ENCODE measurements around the gene MYO5C.

Gene MYO5C

GRCh38 chr15:52161406-52161966, 134.1 kb downstream of the MYO5C start:
- Histone ChIP-seq H3K27me3 (ENCODE audit: control insufficient read depth, insufficient read depth, low read length) (no peaks in the 10 kb centered on the region), H3K4me3 (ENCODE audit: low read length) (no peak overlapping the region), H3K9me3 (ENCODE audit: control insufficient read depth, insufficient read depth, low read length) (no peaks in the 10 kb centered on the region), H3K36me3 (ENCODE audit: control insufficient read depth, insufficient read depth, low read length) (no peaks in the 10 kb centered on the region), H3K4me1 (ENCODE audit: control insufficient read depth, insufficient read depth, low read length) (no peaks in the 10 kb centered on the region; the same call in 1 of the 2 replicates), H3K27ac (ENCODE audit: low read length) (no peak overlapping the region)
- WGBS (ENCODE audit: insufficient coverage, insufficient read length) = no CpG with 5 or more reads among the region's 13 CpGs
- DNase-seq (ENCODE audit: low read depth, low spot score) = no peak

GRCh38 chr15:52159645-52160044, 136.0 kb downstream of the MYO5C start:
- Histone ChIP-seq H3K9me3 (ENCODE audit: control insufficient read depth, insufficient read depth, low read length) (no peaks in the 10 kb centered on the region), H3K27ac (ENCODE audit: low read length) (no peak overlapping the region), H3K36me3 (ENCODE audit: control insufficient read depth, insufficient read depth, low read length) (no peaks in the 10 kb centered on the region), H3K27me3 (ENCODE audit: control insufficient read depth, insufficient read depth, low read length) (no peaks in the 10 kb centered on the region), H3K4me3 (ENCODE audit: low read length) (no peak overlapping the region), H3K4me1 (ENCODE audit: control insufficient read depth, insufficient read depth, low read length) (no peaks in the 10 kb centered on the region; the same call in 1 of the 2 replicates)
- WGBS (ENCODE audit: insufficient coverage, insufficient read length) = no CpG with 5 or more reads among the region's 3 CpGs
- DNase-seq (ENCODE audit: low read depth, low spot score) = no peak

DNA sequence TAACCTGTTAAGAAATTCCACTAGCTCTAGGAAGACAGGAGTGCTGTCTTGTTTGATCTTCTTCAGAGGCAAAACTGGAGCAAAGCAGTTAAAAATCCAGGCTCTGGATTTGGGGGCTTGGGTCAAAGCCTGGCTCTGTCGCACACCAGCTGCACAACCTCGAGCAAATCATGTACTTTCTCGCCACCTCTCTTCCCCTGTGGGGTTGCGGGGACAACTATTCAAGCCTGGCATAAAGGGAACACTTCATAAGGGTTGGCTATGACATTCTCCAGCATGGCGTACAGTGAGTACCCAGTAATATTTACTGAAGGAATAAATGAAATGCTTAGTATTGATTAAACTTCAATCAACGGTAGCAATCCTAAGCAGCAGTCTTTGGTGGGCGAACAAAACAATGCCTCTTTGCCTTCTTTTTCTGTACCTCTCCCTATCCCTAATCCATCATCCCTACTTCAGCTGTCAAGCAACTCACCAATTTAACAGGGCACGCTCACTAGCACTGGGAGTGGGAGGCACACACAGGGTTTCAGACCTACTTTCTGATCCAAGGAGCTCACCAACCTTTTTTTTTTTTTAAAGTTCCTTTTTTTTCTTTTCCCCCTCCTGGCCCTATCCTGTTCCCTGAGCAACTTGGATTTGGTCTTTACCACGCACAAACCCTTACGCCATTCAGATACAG, 137.4 kb downstream of the MYO5C start:
- H3K36me3 ChIP-seq (ENCODE audit: control insufficient read depth, insufficient read depth, low read length) = no peaks in the 10 kb centered on the region

DNA sequence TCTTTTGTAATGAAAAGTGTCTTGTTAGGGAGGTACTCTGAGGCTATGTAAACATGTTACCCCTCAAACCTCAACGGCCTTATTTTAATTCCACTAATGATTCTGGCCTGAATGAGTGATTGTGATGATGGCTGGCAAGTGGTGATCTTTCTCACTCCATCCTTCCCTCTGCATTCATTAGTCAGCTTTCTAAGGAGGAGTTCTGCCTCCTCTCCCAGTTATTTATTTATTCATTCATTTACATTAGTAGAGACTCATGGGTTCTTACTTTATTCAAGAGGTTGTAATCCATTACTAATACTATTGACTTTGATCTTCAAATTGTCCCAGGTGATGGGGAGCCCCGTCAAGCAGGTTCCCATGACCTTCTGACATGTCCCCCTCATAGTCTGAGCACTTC, 139.7 kb downstream of the MYO5C start:
- no CpG with 5 or more reads among the region's 2 CpGs for WGBS (ENCODE audit: insufficient coverage, insufficient read length)
- DNase-seq (ENCODE audit: low read depth, low spot score) = no peak
- Histone ChIP-seq H3K36me3 (ENCODE audit: control insufficient read depth, insufficient read depth, low read length) (no peaks in the 10 kb centered on the region), H3K27me3 (ENCODE audit: control insufficient read depth, insufficient read depth, low read length) (no peaks in the 10 kb centered on the region), H3K4me3 (ENCODE audit: low read length) (no peak overlapping the region), H3K27ac (ENCODE audit: low read length) (no peak overlapping the region), H3K4me1 (ENCODE audit: control insufficient read depth, insufficient read depth, low read length) (no peaks in the 10 kb centered on the region), H3K9me3 (ENCODE audit: control insufficient read depth, insufficient read depth, low read length) (no peaks in the 10 kb centered on the region)

More for the DNA sequence above, 137.4 kb downstream of the MYO5C start:
- Histone ChIP-seq H3K27ac (ENCODE audit: low read length) (no peak overlapping the region), H3K4me1 (ENCODE audit: control insufficient read depth, insufficient read depth, low read length) (no peaks in the 10 kb centered on the region; the same call in 1 of the 2 replicates), H3K9me3 (ENCODE audit: control insufficient read depth, insufficient read depth, low read length) (no peaks in the 10 kb centered on the region), H3K4me3 (ENCODE audit: low read length) (no peak overlapping the region), H3K27me3 (ENCODE audit: control insufficient read depth, insufficient read depth, low read length) (no peaks in the 10 kb centered on the region)
- WGBS (ENCODE audit: insufficient coverage, insufficient read length) = no CpG with 5 or more reads among the region's 10 CpGs
- no peak for DNase-seq (ENCODE audit: low read depth, low spot score)

GRCh38 chr15:52154896-52155865, 140.4 kb downstream of the MYO5C start:
- H3K4me3 ChIP-seq (ENCODE audit: low read length) = no peak overlapping the region
- no peaks in the 10 kb centered on the region for H3K36me3 ChIP-seq (ENCODE audit: control insufficient read depth, insufficient read depth, low read length)
- WGBS (ENCODE audit: insufficient coverage, insufficient read length) = no CpG with 5 or more reads among the region's 8 CpGs
- DNase-seq (ENCODE audit: low read depth, low spot score) = no peak
- no peaks in the 10 kb centered on the region for H3K4me1 ChIP-seq (ENCODE audit: control insufficient read depth, insufficient read depth, low read length)
- H3K9me3 ChIP-seq (ENCODE audit: control insufficient read depth, insufficient read depth, low read length) = no peaks in the 10 kb centered on the region
- H3K27ac ChIP-seq (ENCODE audit: low read length) = no peak overlapping the region
- no peaks in the 10 kb centered on the region for H3K27me3 ChIP-seq (ENCODE audit: control insufficient read depth, insufficient read depth, low read length)

- Histone ChIP-seq H3K27ac (ENCODE audit: low read length) (no peak overlapping the region), H3K4me1 (ENCODE audit: control insufficient read depth, insufficient read depth, low read length) (no peaks in the 10 kb centered on the region), H3K4me3 (ENCODE audit: low read length) (no peak overlapping the region), H3K27me3 (ENCODE audit: control insufficient read depth, insufficient read depth, low read length) (no peaks in the 10 kb centered on the region), H3K9me3 (ENCODE audit: control insufficient read depth, insufficient read depth, low read length) (no peaks in the 10 kb centered on the region), H3K36me3 (ENCODE audit: control insufficient read depth, insufficient read depth, low read length) (no peaks in the 10 kb centered on the region)
- WGBS (ENCODE audit: insufficient coverage, insufficient read length) = no CpG with 5 or more reads among the region's 12 CpGs
- DNase-seq (ENCODE audit: low read depth, low spot score) = no peak
Observed at GRCh38 chr15:52153900-52154895, 141.4 kb downstream of the MYO5C start.

GRCh38 chr15:52151353-52151752, 144.3 kb downstream of the MYO5C start:
- no CpG with 5 or more reads among the region's 4 CpGs for WGBS (ENCODE audit: insufficient coverage, insufficient read length)
- H3K4me1 ChIP-seq (ENCODE audit: control insufficient read depth, insufficient read depth, low read length) = no peaks in the 10 kb centered on the region
- DNase-seq (ENCODE audit: low read depth, low spot score) = no peak
- H3K9me3 ChIP-seq (ENCODE audit: control insufficient read depth, insufficient read depth, low read length) = no peaks in the 10 kb centered on the region
- H3K4me3 ChIP-seq (ENCODE audit: low read length) = no peak overlapping the region
- H3K36me3 ChIP-seq (ENCODE audit: control insufficient read depth, insufficient read depth, low read length) = peaks cover 4% of the 10 kb centered on the region; the same call in 1 of the 2 replicates
- no peaks in the 10 kb centered on the region for H3K27me3 ChIP-seq (ENCODE audit: control insufficient read depth, insufficient read depth, low read length)
- H3K27ac ChIP-seq (ENCODE audit: low read length) = no peak overlapping the region

- no peaks in the 10 kb centered on the region for H3K4me1 ChIP-seq (ENCODE audit: control insufficient read depth, insufficient read depth, low read length)
- WGBS (ENCODE audit: insufficient coverage, insufficient read length) = no CpG with 5 or more reads among the region's 4 CpGs
- peaks cover 5% of the 10 kb centered on the region; the same call in 1 of the 2 replicates for H3K36me3 ChIP-seq (ENCODE audit: control insufficient read depth, insufficient read depth, low read length)
- H3K27me3 ChIP-seq (ENCODE audit: control insufficient read depth, insufficient read depth, low read length) = no peaks in the 10 kb centered on the region
- no peak for DNase-seq (ENCODE audit: low read depth, low spot score)
- H3K4me3 ChIP-seq (ENCODE audit: low read length) = no peak overlapping the region
- H3K9me3 ChIP-seq (ENCODE audit: control insufficient read depth, insufficient read depth, low read length) = no peaks in the 10 kb centered on the region
- no peak overlapping the region for H3K27ac ChIP-seq (ENCODE audit: low read length)
Observed at GRCh38 chr15:52150871-52151270, 144.7 kb downstream of the MYO5C start.

- Histone ChIP-seq H3K27me3 (ENCODE audit: control insufficient read depth, insufficient read depth, low read length) (no peaks in the 10 kb centered on the region), H3K9me3 (ENCODE audit: control insufficient read depth, insufficient read depth, low read length) (no peaks in the 10 kb centered on the region), H3K4me3 (ENCODE audit: low read length) (no peak overlapping the region), H3K27ac (ENCODE audit: low read length) (no peak overlapping the region), H3K4me1 (ENCODE audit: control insufficient read depth, insufficient read depth, low read length) (no peaks in the 10 kb centered on the region), H3K36me3 (ENCODE audit: control insufficient read depth, insufficient read depth, low read length) (peaks cover 5% of the 10 kb centered on the region; the same call in 1 of the 2 replicates)
- WGBS (ENCODE audit: insufficient coverage, insufficient read length) = no CpG with 5 or more reads among the region's 9 CpGs
- DNase-seq (ENCODE audit: low read depth, low spot score) = no peak
Observed at GRCh38 chr15:52150043-52150825, 145.4 kb downstream of the MYO5C start.

All from iPS DF 6.9 (cell line).